ENCODE results near the gene MYOZ3.

MYOZ3 gene

DNA sequence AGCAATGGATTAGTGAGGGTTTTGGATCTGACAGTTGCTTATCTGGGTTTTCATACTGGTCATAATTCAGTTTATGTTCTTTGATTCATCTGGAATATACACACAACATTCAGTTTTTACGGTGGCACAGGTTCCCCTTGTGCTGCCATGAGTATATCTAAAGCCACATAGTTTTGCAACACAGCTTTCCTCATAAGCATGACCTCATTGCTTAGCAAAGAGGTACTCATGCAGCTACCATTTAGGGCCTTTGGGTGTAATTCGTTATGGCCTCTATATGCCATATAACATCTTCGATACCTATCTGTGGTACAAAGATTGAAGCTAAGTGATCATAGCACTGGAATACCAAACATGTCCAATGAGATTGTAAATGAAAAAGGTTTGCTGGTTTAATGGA, 42.7 kb downstream of the MYOZ3 start:
- DNase-seq, result no peak

DNA sequence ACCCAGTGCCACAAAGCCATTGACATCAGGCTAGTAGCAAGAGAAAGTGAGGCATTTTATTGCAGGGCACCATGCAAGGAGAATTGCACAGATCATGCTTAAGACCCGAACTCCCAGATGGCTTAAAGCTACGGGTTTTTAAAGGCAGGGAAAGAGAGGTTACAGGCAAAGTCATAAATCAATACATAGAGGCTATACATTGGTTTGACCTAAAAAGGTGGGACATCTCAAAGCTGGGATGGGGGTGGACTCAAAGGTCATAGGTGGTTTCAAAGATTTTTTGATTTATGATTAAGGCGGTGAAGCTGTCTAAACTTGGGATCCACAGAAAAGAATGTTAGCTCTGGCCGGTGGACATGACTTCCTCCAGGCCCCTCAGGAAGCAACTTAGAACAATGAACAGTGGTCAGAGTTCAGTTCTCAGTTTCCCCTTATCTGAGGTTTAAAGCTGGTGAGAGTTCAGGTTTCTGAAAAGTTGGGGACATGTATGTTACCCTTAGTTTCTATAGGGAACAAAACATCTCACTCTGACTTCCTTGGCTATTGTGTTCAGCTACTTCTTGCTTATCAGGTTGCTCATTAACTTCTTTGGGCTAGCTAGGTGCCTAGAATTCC, 45.8 kb downstream of the MYOZ3 start:
- DNase-seq, result no peak

DNA sequence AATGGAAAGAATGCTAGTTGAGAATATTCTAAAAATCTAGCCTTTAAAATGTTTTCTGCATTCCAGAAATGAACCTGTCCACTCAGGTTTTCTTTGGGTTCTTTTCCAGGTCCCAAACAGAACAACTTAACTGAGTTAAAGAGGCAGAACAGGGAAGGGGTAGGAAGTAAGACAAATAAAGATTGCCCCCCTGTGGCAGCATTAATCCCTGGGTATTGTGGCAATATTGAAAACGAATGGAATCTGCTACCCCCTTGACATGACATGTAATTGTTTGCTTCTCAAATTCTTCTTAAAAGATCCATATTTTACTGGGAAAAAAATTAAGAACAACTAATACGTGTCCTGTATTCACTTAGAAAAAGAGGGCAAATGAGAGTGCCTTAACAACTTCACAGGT, 49.1 kb downstream of the MYOZ3 start:
- no peak for DNase-seq

DNA sequence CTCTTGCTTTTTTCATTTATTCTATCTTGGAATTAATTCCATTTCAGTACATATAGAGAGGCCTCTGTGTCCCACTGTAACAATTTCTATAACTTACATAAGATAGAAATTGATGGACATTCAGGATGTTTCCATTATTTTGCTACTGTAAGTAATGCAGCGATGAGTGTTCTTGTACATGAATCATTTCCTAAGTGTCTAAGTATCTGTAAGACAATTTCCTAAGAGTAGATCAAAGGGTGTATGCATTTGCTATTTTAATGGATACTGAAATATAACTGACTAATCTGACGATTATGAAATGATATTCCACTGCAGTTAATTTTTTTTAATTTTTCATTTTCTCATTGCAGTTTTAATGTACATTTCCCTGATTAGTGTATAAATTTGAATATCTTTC, 62.8 kb downstream of the MYOZ3 start:
- no peak for DNase-seq

All from SHP77 treated with DMSO at 0.1 percent for 48 hours (cell line).